Loucy (cell line): ENCODE measurements around the gene COPE.

Source experiments
- EZH2phosphoT487 ChIP-seq: fragments of 200-600 bp; IDR thresholded peaks from 2 replicates; pipeline ENCODE4 v1.6.1; 2018; ENCODE audit warnings: antibody characterized with exemption, mild to moderate bottlenecking, moderate library complexity, borderline replicate concordance
- TF ChIP-seq, protein P1 (sequence below): fragments of 200-600 bp; sonication (generic); conservative IDR thresholded peaks from 2 replicates; pipeline ENCODE4 v1.5.1; 2014; ENCODE audit warnings: mild to moderate bottlenecking, antibody characterized with exemption, low read length

DNA sequence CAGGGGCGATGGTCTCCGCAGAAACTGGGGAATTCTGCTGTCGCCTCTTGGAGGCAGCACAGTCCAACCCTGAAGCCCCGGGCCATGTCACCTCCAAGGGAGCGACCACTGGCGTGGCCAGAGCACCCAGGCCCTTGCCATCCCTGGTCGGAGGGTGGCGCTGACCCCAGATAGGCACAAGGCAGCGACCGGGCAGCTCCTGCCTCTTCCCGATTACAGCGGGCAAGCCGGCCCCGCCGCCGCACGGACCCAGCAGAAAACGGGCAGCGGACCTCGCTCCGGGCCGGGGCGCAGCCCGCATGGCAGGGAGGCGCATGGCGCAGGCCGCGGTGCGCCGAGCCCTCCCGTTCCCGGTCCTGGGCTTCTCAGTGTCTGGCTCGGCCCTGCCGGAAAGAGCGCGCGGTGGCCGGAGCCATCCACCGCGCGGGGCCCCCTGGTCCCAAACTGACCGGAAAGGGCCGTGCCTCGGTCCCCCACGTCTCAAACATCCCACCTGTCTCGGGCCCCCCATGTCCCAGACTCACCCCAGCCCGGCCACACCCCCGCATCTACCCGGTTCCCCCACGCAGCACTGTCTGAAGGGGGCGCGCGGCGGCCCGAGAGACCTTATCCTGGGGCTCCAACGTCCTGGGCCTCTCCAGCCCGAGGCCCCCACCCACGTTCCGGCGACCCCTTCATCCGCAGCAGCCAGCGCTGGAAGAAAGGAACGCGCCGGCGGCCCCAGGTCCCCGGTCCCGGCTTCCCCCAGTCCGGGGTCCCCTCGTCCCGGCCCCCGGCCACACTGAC lies 24.0 kb downstream of the COPE start:
- TF ChIP-seq, protein P1, sequence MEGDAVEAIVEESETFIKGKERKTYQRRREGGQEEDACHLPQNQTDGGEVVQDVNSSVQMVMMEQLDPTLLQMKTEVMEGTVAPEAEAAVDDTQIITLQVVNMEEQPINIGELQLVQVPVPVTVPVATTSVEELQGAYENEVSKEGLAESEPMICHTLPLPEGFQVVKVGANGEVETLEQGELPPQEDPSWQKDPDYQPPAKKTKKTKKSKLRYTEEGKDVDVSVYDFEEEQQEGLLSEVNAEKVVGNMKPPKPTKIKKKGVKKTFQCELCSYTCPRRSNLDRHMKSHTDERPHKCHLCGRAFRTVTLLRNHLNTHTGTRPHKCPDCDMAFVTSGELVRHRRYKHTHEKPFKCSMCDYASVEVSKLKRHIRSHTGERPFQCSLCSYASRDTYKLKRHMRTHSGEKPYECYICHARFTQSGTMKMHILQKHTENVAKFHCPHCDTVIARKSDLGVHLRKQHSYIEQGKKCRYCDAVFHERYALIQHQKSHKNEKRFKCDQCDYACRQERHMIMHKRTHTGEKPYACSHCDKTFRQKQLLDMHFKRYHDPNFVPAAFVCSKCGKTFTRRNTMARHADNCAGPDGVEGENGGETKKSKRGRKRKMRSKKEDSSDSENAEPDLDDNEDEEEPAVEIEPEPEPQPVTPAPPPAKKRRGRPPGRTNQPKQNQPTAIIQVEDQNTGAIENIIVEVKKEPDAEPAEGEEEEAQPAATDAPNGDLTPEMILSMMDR: no peak
- TF ChIP-seq EZH2phosphoT487: no peak
